ENCODE measurements around the gene DACH1.

DACH1 gene

DNA sequence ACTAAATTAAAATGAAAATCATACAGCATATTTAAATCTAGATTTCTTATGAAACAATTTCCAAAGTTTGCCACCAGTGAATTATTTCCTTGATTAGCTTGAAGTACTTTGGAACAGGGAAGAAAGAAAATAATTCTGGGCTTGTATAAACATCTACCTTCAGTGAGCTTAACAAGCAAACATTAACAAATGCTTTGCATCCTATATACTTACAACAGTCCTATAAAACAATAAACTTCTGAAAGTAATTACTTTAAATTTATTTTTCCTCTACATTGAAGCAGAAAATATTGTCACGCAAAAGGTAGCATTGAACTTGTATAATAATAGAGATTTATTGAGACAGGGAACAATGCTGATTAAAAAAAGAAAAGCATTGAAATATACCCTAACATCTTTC, 164.8 kb downstream of the DACH1 start:
- no peak for DNase-seq (ENCODE audit: low read depth)

DNA sequence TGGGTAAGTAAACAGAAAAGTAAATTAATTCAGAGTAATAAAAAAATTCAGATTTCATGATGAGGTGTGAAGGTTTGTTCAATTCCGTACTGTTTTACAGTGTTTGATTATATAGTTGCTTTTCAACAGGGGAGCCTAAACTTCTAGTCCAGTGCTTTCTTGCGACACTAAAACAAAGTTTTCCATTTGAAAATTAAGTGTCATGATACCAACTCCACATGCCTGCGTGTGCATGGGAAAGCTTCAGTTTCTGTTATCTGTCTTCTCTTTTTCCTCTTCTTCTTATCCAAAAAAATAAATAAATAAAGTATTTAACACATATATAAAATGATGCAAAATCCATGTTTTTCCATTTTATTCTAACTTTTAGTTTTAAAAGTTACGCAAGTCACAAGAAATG, 165.3 kb downstream of the DACH1 start:
- no peak for DNase-seq (ENCODE audit: low read depth)

DNA sequence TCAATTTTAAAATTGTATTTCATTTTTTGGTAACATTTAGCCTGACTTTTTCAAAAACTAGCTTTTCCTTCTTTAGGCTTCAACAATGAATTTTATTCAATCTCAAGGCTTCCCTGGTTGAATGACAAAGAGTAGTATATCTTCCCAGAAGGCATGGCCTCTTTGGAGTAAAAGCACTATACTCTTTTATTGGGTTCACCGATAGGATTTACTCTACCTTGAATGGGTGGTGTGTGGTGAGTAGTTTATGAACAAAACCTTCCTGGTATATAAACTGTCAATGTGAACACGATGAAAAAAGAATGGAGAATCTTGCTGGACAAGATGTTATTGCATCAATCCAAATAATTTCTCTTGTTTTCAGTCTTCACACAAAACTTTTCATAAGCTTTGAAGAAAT, 167.7 kb downstream of the DACH1 start:
- no peak for DNase-seq (ENCODE audit: low read depth)

DNA sequence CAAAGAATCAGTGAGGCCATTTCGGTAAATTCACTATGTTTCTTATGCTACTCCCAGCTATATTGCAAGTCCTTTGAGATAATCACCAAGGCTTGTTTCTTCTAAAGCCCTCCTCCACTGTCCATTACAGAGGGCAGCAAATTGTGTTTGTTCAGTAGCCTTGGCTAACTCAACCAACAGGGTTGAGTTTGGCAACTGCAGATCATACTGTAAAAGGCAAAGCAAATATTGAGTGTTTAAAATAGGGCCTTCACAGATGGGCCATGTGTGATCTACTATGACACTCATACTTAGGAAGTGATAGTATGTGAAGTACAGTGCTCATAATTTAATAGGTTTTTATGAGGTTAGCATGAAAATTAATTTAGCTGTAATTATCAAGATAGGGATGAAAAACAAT, 171.3 kb downstream of the DACH1 start:
- no peak for DNase-seq (ENCODE audit: low read depth)

DNA sequence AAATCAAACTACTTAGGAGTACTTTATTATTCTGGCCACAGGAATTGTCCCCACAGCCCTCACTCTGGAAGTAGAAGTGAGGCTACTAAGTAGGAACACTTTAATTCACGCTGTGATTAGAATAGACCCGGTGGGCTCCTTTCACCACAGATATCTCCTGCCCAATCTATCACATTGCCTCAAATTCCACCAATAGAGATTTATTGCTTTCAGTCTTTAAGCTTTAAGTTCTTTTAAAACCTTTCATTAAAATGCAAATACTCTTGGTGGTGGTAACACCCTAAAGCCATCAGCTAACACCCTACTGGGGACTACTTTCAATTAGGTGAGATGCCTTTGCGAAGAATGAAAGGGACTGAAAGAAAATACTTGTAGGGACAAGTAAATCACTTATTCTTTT, 181.9 kb downstream of the DACH1 start:
- no peak for DNase-seq (ENCODE audit: low read depth)

DNA sequence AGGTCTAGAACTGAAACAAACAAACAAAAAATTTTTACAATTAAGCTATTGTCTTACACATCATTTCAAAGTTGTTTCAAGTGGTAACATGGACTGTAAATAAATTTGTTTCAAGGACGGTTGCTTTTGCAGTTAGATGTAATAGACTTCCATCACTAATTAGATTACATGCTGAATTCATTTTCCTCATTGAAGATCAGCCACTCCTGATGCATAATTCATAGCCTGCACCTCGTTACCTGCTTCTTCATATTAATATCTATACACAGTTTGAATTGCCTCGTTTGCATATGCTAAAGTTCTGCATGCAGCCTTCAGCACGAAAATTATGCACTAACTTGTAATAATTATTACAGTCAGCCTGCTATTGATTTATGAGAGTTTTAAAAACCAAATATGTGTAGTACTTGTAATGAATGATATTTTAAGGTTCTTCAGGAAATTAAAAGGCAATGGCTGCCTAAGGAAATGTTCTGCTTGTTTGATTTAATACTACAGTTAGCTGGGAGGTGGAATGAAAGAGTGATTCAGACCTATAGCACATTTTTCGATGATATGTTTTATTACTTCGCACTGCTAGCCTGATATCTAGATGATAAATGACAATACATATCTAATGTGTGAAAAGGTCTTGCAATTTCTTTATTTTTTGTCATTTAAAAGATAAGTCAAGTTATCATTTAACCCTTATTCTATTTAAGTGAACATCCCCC, 184.9 kb downstream of the DACH1 start:
- no peak for DNase-seq (ENCODE audit: low read depth)

DNA sequence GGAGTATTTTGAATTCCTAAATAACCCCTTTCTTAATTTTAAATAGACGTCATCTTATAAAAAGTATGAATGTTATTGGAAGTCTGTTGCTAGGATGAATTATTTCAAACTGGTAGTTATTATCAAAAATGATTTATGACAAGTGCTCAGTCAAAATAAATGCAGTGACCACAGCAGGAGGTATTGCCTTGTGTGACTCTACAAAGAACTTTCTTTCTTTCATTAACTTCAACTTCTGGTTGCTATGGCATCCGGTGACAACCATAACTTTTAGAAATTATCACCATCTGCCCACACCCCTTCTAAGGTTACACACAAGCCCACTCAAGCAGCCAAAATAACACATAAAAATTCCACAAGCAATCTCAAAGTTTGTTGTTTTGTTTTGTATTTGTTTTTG, 189.9 kb downstream of the DACH1 start:
- DNase-seq (ENCODE audit: low read depth): no peak

DNA sequence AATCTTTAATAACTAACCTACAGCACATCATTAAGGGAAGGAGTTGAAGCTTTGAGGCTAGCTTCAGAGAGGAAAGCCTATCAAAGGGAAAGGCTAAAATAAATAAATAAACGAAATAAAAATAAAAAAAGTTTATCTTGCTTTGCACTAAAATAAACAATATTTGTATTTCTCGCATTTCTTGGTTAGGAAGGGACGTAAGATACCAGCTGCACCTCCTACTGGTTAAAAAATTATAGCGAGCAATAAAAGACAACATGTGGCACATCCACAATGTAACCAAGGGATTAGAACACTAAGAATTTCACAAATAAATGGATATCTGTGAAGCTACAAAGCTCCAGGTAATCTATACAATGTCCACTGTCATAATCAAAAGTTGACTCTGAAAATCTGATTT, 194.5 kb downstream of the DACH1 start:
- no peak for DNase-seq (ENCODE audit: low read depth)

DNA sequence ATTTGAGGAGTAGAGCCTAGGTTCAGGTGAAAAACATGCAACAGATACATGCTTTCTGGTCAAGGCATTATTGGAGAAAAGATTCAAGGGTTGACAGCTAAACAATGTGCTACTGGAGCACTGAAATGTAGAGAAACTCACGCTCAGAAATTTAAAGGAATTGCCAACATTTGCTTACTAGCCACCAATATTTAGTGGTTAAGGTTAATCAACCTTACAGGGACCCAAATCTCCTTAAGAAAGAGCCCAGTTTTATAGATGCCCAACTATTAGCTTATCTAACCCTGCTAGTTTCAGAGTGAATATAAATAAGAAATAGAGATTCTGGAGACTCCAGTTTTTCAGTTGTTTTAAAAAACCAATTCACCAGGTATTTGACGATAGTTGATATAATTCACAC, 203.6 kb downstream of the DACH1 start:
- DNase-seq (ENCODE audit: low read depth): no peak

DNA sequence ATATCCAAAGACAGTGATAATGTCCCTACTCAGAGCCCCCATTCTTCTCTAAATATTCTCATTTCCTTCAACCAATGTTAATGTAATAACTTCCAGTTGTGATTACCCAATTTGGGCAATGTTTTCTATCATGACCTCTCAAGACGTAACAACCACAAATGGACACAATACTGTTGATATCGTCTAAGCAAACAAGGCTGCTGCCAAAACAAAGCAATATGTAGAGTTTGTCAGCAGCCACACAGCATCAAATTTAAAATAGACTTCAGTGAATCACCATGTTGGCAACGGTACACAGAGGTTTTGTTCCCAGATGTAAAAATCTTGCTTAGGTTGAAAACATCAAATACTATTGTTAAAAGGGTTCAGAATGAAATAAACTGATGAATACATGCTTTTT, 205.1 kb downstream of the DACH1 start:
- no peak for DNase-seq (ENCODE audit: low read depth)

DNA sequence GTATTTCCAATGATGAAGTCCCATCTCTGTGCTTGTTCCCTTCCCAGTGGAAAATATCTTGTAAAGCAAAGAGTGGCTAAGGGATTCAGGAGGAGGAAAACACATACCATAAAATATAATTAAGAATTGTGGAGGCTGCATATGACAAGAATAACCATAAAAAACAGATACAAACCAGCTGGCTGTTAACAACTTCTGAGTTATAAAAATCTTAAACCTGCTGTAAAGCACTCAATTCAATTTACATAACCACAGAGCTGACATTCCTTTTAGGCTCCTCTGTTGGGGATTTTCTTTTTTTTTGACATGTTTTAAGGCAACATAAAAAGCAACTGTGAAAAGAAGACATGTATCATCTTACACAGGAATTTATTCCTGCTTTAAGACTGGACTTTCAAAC, 207.6 kb downstream of the DACH1 start:
- DNase-seq (ENCODE audit: low read depth): no peak

DNA sequence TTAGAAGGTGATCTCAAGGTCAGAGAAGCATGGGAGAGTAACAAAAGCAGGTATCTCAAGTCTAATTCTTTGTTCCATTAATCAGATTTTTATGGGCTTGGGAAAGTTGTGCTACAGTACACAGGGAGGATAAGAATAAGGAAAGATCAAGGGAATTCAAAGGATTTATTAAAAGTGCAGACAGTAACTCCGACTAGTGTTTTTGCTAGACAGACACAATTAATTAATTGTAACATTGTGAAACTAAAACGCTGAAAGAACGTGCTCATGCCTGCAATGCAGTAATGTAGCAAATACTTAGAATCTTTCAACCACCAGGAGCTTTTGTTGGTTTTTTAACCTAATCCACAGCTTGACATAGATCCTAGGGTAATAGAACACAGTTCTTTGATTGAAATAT, 221.5 kb downstream of the DACH1 start:
- no peak for DNase-seq (ENCODE audit: low read depth)

DNA sequence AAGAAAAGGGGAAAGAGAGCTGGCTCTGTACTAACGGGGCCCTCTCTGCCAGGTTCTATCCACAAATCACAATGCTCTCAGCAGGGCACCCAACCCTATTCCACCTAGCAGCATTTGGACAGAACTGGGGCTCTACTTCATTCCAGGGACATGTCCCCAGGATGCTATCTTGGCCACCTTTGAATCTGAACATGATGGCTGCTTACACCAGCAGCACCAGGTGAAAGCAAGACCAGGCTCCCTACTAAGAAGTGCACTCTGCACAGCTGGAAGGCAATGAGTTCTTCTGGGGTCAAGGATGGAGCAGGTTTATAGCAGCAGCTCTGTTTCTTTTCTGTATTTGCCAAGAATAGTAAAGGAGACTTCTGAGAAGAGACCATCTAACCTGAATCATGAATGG, 222.4 kb downstream of the DACH1 start:
- DNase-seq (ENCODE audit: low read depth): no peak

DNA sequence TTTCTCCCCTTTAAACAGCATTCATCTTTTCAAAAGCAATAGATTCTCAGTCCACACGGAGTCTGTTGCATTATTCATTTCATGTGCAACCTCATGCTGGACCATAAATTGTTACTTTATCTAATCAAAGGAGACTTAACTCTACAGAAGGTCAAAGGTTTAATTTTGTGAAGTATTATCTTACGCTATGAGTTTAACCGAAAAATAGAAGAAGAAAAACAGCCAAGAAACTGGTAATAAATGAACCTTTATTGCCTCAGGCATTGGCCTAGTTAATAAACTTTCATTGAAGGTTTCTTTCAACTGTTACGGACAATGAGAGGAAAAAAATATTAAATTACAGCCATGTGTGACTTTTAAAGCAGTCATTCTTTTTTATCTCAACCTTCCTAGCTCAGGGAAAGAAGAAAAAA, 223.6 kb downstream of the DACH1 start:
- DNase-seq (ENCODE audit: low read depth): no peak

DNA sequence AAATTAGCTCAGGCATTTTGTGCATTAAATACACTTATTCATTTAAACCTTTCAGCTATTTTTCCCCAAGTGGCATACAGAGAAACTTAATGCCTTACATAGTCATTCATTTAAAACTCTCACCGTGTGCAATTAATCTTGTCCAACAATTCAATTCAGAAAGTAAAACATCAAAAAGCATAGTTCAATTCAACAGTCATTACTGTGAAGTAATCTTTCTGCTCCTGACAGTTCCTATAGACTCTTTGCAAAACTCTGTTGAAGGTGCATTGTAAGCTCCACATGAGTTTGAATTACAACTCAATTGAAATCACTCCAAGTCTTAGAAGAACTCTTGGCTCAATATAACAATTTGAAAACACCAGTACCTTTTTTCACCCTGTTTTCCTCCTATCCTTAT, 228.3 kb downstream of the DACH1 start:
- DNase-seq (ENCODE audit: low read depth): no peak

DNA sequence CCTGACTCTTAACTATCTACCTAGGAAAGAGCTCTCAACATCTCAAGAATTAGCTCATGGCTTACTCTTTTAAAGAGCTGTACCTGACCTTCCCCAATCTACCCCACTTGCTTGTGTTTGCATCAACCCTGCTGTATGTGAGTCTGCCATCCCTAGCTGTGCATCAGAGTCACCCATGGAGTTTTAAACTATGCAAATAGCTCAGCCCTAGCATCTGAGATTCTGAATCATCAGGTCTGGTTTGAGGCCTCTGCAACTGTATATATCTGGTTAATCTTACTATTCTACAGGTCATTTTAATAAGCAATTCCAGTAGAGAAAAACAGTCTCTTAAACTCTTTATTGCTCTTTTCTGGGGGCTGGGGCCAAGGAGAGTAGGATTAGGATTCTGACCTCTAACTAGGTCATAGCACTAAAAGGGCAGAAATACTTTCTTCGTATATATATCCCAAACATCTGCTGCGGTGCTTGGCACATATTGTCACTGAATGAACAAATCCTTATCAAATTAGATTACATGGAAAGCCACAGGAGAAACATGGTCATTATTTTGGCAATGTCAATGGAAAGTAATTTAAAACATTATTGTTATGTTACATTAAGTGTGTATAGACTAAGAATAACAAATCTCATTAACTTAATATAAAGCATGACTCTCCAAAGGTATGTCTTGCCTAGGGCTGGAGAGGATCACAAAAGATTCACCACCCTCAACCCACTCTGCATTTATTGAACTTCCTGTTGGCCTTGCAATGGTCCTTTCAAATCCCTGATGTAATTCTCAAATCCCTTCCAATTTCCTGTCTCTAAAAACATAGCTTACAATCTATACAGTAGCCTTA, 232.2 kb downstream of the DACH1 start:
- DNase-seq (ENCODE audit: low read depth): no peak

DNA sequence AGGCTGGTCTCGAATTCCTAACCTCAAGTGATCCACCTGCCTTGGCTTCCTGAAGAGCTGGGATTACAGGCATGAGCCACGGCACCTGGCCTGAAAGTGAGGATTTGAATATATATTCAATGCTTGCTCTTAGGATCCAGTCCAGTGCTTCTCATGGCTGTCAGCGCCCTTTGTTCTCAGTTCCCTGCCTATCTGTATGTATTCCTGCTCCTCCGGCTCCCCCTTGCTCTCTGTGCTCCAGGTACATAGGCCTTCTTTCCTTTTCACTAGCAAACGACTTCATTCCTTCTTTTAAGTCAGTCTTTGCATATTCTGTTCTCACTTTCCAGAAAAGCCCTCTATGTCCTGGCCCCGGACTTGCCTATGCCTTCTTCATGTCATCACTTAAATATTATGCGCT, 232.8 kb downstream of the DACH1 start:
- no peak for DNase-seq (ENCODE audit: low read depth)

DNA sequence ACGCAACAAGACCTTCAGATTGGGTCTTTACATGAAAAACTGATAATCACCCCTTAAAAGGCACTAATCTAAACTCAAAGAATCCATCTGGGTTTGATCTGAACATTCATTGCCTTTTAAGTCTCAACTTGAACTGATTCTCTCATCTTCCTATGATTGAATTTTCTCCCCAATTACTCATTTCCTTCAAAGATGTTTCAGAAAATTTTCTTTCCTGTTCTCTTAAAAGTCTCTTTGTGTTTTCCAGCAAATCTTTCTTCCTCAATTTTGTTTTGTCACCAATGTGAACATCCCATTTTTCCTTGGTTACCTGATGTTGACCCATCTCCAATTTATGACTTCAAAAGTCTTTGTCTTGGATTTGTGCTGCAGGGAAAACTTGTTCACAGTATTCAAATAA, 234.3 kb downstream of the DACH1 start:
- DNase-seq (ENCODE audit: low read depth): no peak

DNA sequence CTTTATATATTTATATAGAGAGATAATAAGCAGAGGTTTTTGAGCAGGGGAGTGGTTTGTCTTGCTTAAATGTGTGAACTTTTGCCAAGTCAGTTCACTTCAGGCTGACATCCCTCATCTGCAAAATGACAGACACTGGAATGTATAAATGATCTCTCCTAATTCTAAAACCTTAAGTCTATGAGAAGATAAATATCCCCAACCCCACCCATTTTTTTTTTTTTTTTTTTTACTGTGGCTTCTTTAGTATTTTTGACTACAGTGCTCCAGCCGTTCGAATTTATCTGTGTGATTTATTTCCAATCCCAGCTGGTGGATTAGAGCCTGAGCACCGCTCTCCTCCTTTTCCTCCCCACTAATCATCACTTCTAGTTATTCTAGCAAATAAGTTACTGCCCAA, 234.8 kb downstream of the DACH1 start:
- no peak for DNase-seq (ENCODE audit: low read depth)

DNA sequence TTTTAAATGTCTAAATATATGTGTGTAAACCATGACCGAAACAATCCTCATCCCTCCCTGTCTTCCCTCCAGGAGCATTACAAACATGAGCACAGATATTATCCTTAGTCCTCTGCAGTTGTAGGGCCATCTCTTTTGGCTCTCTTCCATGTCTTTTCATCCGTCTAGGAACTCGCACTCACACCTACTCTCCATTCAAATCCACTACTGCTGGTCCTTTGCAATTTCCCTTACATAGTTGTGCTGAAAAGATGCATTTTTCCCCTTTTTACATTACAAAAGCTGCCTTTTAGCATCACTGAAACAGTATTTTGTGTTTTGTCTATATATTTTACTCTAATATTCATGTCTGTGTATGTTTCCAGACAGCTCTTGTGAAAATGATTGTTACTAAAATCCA, 237.8 kb downstream of the DACH1 start:
- DNase-seq (ENCODE audit: low read depth): no peak

DNA sequence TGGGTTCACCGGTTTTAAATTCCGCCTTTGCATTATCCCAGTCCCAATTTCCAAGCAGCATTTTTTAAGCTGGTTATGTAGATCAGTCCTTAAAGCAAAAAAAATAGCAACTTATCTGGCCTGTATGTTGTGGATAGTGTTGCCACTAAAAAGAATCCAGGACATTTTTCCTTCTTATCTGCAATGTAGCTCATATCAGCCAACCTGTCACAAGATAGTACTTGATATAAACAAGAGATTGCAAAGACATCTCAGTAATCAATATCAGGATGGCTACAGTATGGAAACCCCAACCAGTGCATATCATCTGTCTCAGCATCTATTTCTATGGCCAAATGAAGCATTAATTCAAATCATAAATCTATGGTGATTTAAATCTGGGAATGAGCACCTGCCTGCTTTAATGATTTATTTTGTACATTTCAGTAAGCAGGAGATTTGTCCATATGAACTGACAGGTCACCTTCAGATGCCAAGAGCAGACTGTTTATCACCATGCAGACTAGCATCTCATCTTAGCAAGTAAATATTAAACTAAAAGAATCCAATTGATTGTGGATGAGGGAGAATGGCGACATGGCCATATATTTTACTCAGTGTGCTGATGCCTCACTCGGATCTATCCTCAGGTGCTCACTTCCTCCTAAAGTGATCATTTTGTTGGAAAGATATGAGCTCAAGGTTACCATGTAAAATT, 240.4 kb downstream of the DACH1 start:
- DNase-seq (ENCODE audit: low read depth): no peak

DNA sequence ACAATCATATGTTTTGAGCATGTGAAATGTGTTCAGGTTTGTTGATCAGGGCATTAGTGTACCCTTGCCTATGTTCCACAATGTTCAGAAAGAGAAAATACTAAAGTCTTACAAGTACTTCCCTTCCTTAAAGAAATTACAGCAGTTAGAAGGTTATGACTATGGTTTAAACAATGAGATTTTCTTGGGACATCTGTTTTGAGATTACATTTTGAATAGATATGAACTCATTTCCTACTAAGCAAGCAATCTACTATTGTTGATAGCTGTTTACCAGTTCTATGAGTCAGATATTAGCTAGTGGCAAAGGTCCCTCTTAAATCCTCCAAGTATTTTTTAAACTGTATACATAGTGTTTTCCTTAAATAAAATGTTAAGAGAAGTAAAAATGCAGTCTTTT, 241.3 kb downstream of the DACH1 start:
- no peak for DNase-seq (ENCODE audit: low read depth)
